Endometrium (tissue), 2 donors: ENCODE measurements around the gene FKBP6.
"Not testable (repeated sequence)": the region's sequence is repeated elsewhere in the genome, so short reads cannot be mapped to it uniquely, and the experiment has no call there.

ENCODE experiments used
- FAIRE-seq: peaks from 2 replicates; lab custom pipeline; 2012; peaks lifted over from hg19 to GRCh38; lab: Jason Lieb, UNC
- donor health status: control.
- donor health status: control.

FKBP6 gene

GRCh38 chr7:73395538-73396503 is 67.9 kb downstream of the FKBP6 start:
- FAIRE-seq = no peak

- FAIRE-seq = no peak
Observed at GRCh38 chr7:73397521-73398281, 69.7 kb downstream of the FKBP6 start.

- not testable (repeated sequence) for FAIRE-seq
Observed at GRCh38 chr7:73399185-73400050, 71.5 kb downstream of the FKBP6 start.

GRCh38 chr7:73404860-73405259 is 76.9 kb downstream of the FKBP6 start:
- not testable (repeated sequence) for FAIRE-seq
